PC-9 (cell line): Measurements from ENCODE around the gene ADGRG2. TPM values are rescaled to one million over a fixed set of nuclear protein-coding genes. Genes with fewer than 3 reads are reported as not detected.

Experiments
- BruUV-seq: library from RNA; stranded (reverse); fragments of 400-500 nt; replicated peaks from 2 replicates; lab custom pipeline; 2021; lab: Mats Ljungman, UMichigan
- CTCF ChIA-PET: fragments of 300-600 bp; sonication (Branson Sonifier 250); formaldehyde crosslinking; loops from one replicate; lab custom pipeline; 2022; ENCODE audit warnings: antibody characterized with exemption; lab: Charles Lee
- POLR2A ChIA-PET: fragments of 300-600 bp; sonication (Branson Sonifier 250); formaldehyde crosslinking; loops from one replicate; lab custom pipeline; 2022; ENCODE audit warnings: antibody characterized with exemption; ENCODE audit not compliant: unreplicated experiment; lab: Charles Lee
- DNase-seq, 2 experiments: peaks; one replicate each; pipeline versions ENCODE4 v3.0.0 to v3.0.0-alpha.2; 2015 to 2022; ENCODE audit warnings: mixed read lengths in 1 of 2
- H2AFZ ChIP-seq: fragments of 200-600 bp; sonication (generic); 2 replicates; pipeline ENCODE4 v1.8.1; 2017; ENCODE audit warnings: antibody characterized with exemption
- H3F3A ChIP-seq: fragments of 200-600 bp; sonication (generic); 2 replicates; pipeline ENCODE4 v1.8.1; 2017; ENCODE audit warnings: antibody characterized with exemption, mild to moderate bottlenecking, low read depth; ENCODE audit not compliant: insufficient read depth
- H3K27ac ChIP-seq: fragments of 200-600 bp; sonication (generic); 2 replicates; pipeline ENCODE4 v1.6.1; 2016; ENCODE audit warnings: mixed run types
- H3K27me3 ChIP-seq: fragments of 200-600 bp; sonication (generic); 2 replicates; pipeline ENCODE4 v1.6.1; 2016; ENCODE audit warnings: low read depth, mixed run types; ENCODE audit not compliant: insufficient read depth
- H3K36me3 ChIP-seq: fragments of 200-600 bp; sonication (generic); 2 replicates; pipeline ENCODE4 v1.6.1; 2016; ENCODE audit warnings: low read depth, mixed run types
- H3K4me1 ChIP-seq: fragments of 200-600 bp; sonication (generic); replicated peaks from 2 replicates; pipeline ENCODE4 v1.6.1; 2016; ENCODE audit warnings: mixed run types; ENCODE audit not compliant: insufficient read depth
- H3K4me2 ChIP-seq: fragments of 200-600 bp; sonication (generic); 2 replicates; pipeline ENCODE4 v1.6.1; 2017; ENCODE audit warnings: mixed run types
- H3K4me3 ChIP-seq: fragments of 200-600 bp; sonication (generic); 2 replicates; pipeline ENCODE4 v1.6.1; 2016; ENCODE audit warnings: mixed run types
- H3K79me2 ChIP-seq: fragments of 200-600 bp; sonication (generic); 2 replicates; pipeline ENCODE4 v1.6.1; 2017; ENCODE audit warnings: low read depth, mixed run types
- H3K9me2 ChIP-seq: fragments of 200-600 bp; sonication (generic); 2 replicates; pipeline ENCODE4 v1.8.1; 2017; ENCODE audit warnings: mild to moderate bottlenecking; ENCODE audit not compliant: insufficient read depth
- H3K9me3 ChIP-seq: fragments of 200-600 bp; sonication (generic); 2 replicates; pipeline ENCODE4 v1.8.1; 2016; ENCODE audit warnings: low read depth; ENCODE audit not compliant: insufficient read depth
- H4K20me1 ChIP-seq: fragments of 200-600 bp; sonication (generic); 2 replicates; pipeline ENCODE4 v1.8.1; 2017; ENCODE audit not compliant: insufficient read depth
- CTCF ChIP-seq: fragments of 200-600 bp; sonication (generic); conservative IDR thresholded peaks from 2 replicates; pipeline ENCODE4 v1.6.1; 2017; ENCODE audit warnings: mixed run types, antibody characterized with exemption, mild to moderate bottlenecking, moderate library complexity
- EZH2 ChIP-seq: fragments of 200-600 bp; sonication (generic); IDR thresholded peaks from 2 replicates; pipeline ENCODE4 v1.8.0; 2017; ENCODE audit warnings: antibody characterized with exemption, low read depth
- intact Hi-C: fragments of 100-400 bp; cut with micrococcal nuclease; formaldehyde crosslinking; loops from one replicate; pipeline ENCODE4 v1.10.0; 2022; ENCODE audit not compliant: unreplicated experiment
- total RNA-seq: library from RNA; stranded (reverse); gene quantifications from 2 replicates; pipeline ENCODE4 v1.2.3, GENCODE V29; 2021

Gene ADGRG2
- total RNA-seq, 1 experiment from 2014 or later, result 0.22 TPM

GRCh38 chrX:19100586-19100985 lies 21.7 kb downstream of the ADGRG2 start:
- CTCF ChIA-PET, result no interaction called here
- no peak for DNase-seq
- intact Hi-C loops, result no loop called here

GRCh38 chrX:19097553-19098283 lies 24.6 kb downstream of the ADGRG2 start:
- intact Hi-C loops, result no loop called here
- no peak overlapping the region for H3K4me2 ChIP-seq
- no peaks in the 10 kb centered on the region for H3K4me1 ChIP-seq
- H3K27me3 ChIP-seq, result no peaks in the 10 kb centered on the region
- no peak overlapping the region for H3K4me3 ChIP-seq
- H3K79me2 ChIP-seq, result no peaks in the 10 kb centered on the region
- H4K20me1 ChIP-seq, result no peaks in the 10 kb centered on the region
- no peaks in the 10 kb centered on the region for H3F3A ChIP-seq
- ChIA-PET CTCF (no interaction called here), POLR2A (no interaction called here)
- no peaks in the 10 kb centered on the region for H3K9me2 ChIP-seq
- DNase-seq, result no peak
- TF ChIP-seq CTCF (no peak), EZH2 (no peak)
- H2AFZ ChIP-seq, result no peak overlapping the region
- BruUV-seq, result no TSS peak
- H3K9me3 ChIP-seq, result no peaks in the 10 kb centered on the region
- H3K36me3 ChIP-seq, result no peaks in the 10 kb centered on the region
- H3K27ac ChIP-seq, result no peak overlapping the region

More at GRCh38 chrX:19100586-19100985, 21.7 kb downstream of the ADGRG2 start:
- Histone ChIP-seq H3K9me2 (no peaks in the 10 kb centered on the region), H4K20me1 (no peaks in the 10 kb centered on the region), H3K27me3 (no peaks in the 10 kb centered on the region), H3K9me3 (no peaks in the 10 kb centered on the region), H3K27ac (no peak overlapping the region), H3F3A (no peaks in the 10 kb centered on the region), H2AFZ (no peak overlapping the region), H3K4me3 (no peak overlapping the region), H3K4me1 (no peaks in the 10 kb centered on the region), H3K79me2 (no peaks in the 10 kb centered on the region), H3K36me3 (no peaks in the 10 kb centered on the region), H3K4me2 (no peak overlapping the region)
- no TSS peak for BruUV-seq
- POLR2A ChIA-PET, result no interaction called here
- TF ChIP-seq EZH2, result no peak
- TF ChIP-seq CTCF, result no peak

GRCh38 chrX:19096586-19096985 lies 25.7 kb downstream of the ADGRG2 start:
- Histone ChIP-seq H3K4me1 (no peaks in the 10 kb centered on the region), H3K79me2 (no peaks in the 10 kb centered on the region), H4K20me1 (no peaks in the 10 kb centered on the region), H3K36me3 (no peaks in the 10 kb centered on the region), H2AFZ (no peak overlapping the region), H3K4me2 (no peak overlapping the region), H3K9me2 (no peaks in the 10 kb centered on the region), H3K4me3 (no peak overlapping the region), H3F3A (no peaks in the 10 kb centered on the region), H3K27ac (no peak overlapping the region), H3K9me3 (no peaks in the 10 kb centered on the region), H3K27me3 (no peaks in the 10 kb centered on the region)
- no TSS peak for BruUV-seq
- intact Hi-C loops, result no loop called here
- DNase-seq, result peak in 1 of 2 experiments; percentile 57
- ChIA-PET POLR2A (no interaction called here), CTCF (no interaction called here)
- TF ChIP-seq EZH2, result no peak
- TF ChIP-seq CTCF, result no peak
